ENCODE results near the gene INSYN2B. TPM values are rescaled to one million over a fixed set of nuclear protein-coding genes. Genes with fewer than 3 reads are reported as not detected.

The INSYN2B gene
- total RNA-seq, 1 experiment from 2014 or later = not detected

DNA sequence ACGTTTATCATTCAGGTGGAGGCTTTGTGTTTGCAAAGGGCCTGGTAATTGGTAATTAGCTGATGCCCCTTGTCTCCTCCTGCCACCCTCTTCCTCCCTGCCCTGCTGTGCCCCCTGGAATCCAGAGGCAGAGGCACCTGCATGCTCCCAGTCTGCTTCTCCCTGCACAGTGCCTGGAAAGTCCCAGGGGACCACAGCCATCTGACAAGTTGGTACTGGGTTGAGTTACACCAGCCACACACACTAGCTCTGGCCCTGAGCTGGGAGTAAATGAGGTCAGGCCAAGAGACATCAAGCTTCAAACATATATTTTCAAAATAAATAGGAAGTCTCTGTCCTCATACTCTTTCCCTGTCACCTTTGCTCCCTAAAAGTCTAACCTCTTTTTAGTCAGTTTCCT is 56.3 kb downstream of the INSYN2B start:
- no peaks in the 10 kb centered on the region for H3K27me3 Mint-ChIP-seq (ENCODE audit: low read depth)
- no peak overlapping the region for H3K27ac Mint-ChIP-seq
- no peaks in the 10 kb centered on the region for H3K36me3 Mint-ChIP-seq
- no peak for TF ChIP-seq ZBTB21 (CRISPR knock-in tag; IDR thresholded peaks at IDR 0.05; ENCODE audit: borderline replicate concordance)
- no peak for TF ChIP-seq TEAD4 (CRISPR knock-in tag; IDR thresholded peaks at IDR 0.05)
- TF ChIP-seq SMAD3 (CRISPR knock-in tag; IDR thresholded peaks at IDR 0.05; ENCODE audit: borderline replicate concordance) = no peak
- TF ChIP-seq MXD4 (CRISPR knock-in tag; IDR thresholded peaks at IDR 0.05; ENCODE audit: borderline replicate concordance) = no peak
- TF ChIP-seq GRHL2 (CRISPR knock-in tag; IDR thresholded peaks at IDR 0.05; ENCODE audit: insufficient replicate concordance, severe bottlenecking) = no peak
- TF ChIP-seq TCF7 (CRISPR knock-in tag; IDR thresholded peaks at IDR 0.05; ENCODE audit: low read depth) = no peak
- TF ChIP-seq EMX1 (CRISPR knock-in tag; IDR thresholded peaks at IDR 0.05) = no peak
- no peak for TF ChIP-seq ZNF317 (CRISPR knock-in tag; IDR thresholded peaks at IDR 0.05; ENCODE audit: borderline replicate concordance, low read depth)
- no peak for TF ChIP-seq NFATC4 (CRISPR knock-in tag; IDR thresholded peaks at IDR 0.05)
- TF ChIP-seq CREB1 (CRISPR knock-in tag; IDR thresholded peaks at IDR 0.05) = no peak
- no peak for TF ChIP-seq SOX15 (CRISPR knock-in tag; IDR thresholded peaks at IDR 0.05)
- no peak for TF ChIP-seq NFE2L1 (CRISPR knock-in tag; IDR thresholded peaks at IDR 0.05)
- TF ChIP-seq TP53 (CRISPR knock-in tag; IDR thresholded peaks at IDR 0.05) = no peak
- TF ChIP-seq, protein P1, sequence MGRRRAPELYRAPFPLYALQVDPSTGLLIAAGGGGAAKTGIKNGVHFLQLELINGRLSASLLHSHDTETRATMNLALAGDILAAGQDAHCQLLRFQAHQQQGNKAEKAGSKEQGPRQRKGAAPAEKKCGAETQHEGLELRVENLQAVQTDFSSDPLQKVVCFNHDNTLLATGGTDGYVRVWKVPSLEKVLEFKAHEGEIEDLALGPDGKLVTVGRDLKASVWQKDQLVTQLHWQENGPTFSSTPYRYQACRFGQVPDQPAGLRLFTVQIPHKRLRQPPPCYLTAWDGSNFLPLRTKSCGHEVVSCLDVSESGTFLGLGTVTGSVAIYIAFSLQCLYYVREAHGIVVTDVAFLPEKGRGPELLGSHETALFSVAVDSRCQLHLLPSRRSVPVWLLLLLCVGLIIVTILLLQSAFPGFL (CRISPR knock-in tag; IDR thresholded peaks at IDR 0.05; ENCODE audit: borderline replicate concordance) = no peak
- H3K4me3 Mint-ChIP-seq = no peak overlapping the region
- ChIA-PET CTCF (interaction anchor here (4.3 kb wide), 1 partner anchor 57 kb away, joined by 25 read pairs; the partner anchor contains the start of gene INSYN2B), POLR2A (no interaction called here)
- no peak for ATAC-seq
- peaks cover 6% of the 10 kb centered on the region; the same call in 1 of the 2 replicates for H3K4me1 Mint-ChIP-seq
- no peaks in the 10 kb centered on the region for H3K9me3 Mint-ChIP-seq
- no peak for DNase-seq (ENCODE audit: low spot score)

DNA sequence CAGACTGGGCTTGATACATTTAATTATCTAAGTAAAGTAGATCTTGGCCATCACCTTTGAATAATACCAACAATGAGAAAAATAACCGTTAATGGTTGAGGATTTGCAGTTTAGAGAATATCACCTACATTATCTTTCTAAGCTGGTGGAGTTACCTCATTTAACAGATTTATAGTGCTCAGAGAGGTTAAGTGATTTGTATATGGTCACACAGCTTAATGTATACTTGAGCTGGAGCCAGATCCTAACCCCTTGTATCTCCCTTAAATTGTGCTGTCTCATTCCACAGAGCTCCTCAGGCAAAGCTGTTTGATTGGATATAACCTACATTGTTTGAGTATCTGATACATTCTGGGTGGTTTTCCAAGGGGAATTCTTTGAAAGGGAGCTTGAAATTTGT is 57.8 kb downstream of the INSYN2B start:
- no peaks in the 10 kb centered on the region for H3K27me3 Mint-ChIP-seq (ENCODE audit: low read depth)
- no peak for DNase-seq (ENCODE audit: low spot score)
- CTCF ChIA-PET = interaction anchor here (4.3 kb wide), 1 partner anchor 58 kb away, joined by 25 read pairs; the partner anchor contains the start of gene INSYN2B
- no peak overlapping the region for H3K27ac Mint-ChIP-seq
- no peaks in the 10 kb centered on the region for H3K9me3 Mint-ChIP-seq
- TF ChIP-seq FOXK1 (CRISPR knock-in tag; IDR thresholded peaks at IDR 0.05) (no peak), NFATC4 (CRISPR knock-in tag; IDR thresholded peaks at IDR 0.05) (no peak)
- no peak overlapping the region for H3K4me3 Mint-ChIP-seq
- H3K36me3 Mint-ChIP-seq = no peaks in the 10 kb centered on the region
- H3K4me1 Mint-ChIP-seq = peaks cover 6% of the 10 kb centered on the region; the same call in 1 of the 2 replicates
- ATAC-seq = no peak
- POLR2A ChIA-PET = no interaction called here

DNA sequence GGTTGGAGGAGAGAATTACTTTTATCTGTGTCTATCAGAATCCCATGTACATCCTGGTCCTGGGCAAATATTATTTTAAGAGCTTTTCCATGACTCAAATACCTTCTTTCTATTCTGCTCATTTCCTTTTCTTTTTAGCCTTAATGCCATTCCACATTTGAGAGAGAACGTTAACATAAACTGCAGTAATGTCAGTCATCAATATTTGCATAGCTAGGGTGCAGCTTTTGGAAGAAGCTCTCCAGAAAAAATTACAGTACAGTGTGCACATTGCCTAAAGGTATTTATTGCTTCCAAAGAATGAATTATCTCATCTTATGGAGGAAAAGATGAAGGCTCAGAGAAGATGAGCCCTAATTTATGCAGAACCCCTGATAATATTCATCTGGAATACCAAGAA is 58.3 kb downstream of the INSYN2B start:
- H3K27me3 Mint-ChIP-seq (ENCODE audit: low read depth) = no peaks in the 10 kb centered on the region
- no peaks in the 10 kb centered on the region for H3K36me3 Mint-ChIP-seq
- peaks cover 6% of the 10 kb centered on the region; the same call in 1 of the 2 replicates for H3K4me1 Mint-ChIP-seq
- CTCF ChIA-PET = interaction anchor here (4.3 kb wide), 1 partner anchor 59 kb away, joined by 25 read pairs; the partner anchor contains the start of gene INSYN2B
- POLR2A ChIA-PET = no interaction called here
- H3K4me3 Mint-ChIP-seq = no peak overlapping the region
- no peak for DNase-seq (ENCODE audit: low spot score)
- no peak overlapping the region for H3K27ac Mint-ChIP-seq
- ATAC-seq = no peak
- H3K9me3 Mint-ChIP-seq = no peaks in the 10 kb centered on the region
- TF ChIP-seq, protein P2, sequence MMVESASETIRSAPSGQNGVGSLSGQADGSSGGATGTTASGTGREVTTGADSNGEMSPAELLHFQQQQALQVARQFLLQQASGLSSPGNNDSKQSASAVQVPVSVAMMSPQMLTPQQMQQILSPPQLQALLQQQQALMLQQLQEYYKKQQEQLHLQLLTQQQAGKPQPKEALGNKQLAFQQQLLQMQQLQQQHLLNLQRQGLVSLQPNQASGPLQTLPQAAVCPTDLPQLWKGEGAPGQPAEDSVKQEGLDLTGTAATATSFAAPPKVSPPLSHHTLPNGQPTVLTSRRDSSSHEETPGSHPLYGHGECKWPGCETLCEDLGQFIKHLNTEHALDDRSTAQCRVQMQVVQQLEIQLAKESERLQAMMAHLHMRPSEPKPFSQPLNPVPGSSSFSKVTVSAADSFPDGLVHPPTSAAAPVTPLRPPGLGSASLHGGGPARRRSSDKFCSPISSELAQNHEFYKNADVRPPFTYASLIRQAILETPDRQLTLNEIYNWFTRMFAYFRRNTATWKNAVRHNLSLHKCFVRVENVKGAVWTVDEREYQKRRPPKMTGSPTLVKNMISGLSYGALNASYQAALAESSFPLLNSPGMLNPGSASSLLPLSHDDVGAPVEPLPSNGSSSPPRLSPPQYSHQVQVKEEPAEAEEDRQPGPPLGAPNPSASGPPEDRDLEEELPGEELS (CRISPR knock-in tag; IDR thresholded peaks at IDR 0.05) = no peak
- TF ChIP-seq, protein P3, sequence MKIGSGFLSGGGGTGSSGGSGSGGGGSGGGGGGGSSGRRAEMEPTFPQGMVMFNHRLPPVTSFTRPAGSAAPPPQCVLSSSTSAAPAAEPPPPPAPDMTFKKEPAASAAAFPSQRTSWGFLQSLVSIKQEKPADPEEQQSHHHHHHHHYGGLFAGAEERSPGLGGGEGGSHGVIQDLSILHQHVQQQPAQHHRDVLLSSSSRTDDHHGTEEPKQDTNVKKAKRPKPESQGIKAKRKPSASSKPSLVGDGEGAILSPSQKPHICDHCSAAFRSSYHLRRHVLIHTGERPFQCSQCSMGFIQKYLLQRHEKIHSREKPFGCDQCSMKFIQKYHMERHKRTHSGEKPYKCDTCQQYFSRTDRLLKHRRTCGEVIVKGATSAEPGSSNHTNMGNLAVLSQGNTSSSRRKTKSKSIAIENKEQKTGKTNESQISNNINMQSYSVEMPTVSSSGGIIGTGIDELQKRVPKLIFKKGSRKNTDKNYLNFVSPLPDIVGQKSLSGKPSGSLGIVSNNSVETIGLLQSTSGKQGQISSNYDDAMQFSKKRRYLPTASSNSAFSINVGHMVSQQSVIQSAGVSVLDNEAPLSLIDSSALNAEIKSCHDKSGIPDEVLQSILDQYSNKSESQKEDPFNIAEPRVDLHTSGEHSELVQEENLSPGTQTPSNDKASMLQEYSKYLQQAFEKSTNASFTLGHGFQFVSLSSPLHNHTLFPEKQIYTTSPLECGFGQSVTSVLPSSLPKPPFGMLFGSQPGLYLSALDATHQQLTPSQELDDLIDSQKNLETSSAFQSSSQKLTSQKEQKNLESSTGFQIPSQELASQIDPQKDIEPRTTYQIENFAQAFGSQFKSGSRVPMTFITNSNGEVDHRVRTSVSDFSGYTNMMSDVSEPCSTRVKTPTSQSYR (CRISPR knock-in tag; IDR thresholded peaks at IDR 0.05) = no peak
- TF ChIP-seq TEAD1 (CRISPR knock-in tag; IDR thresholded peaks at IDR 0.05) = no peak
- no peak for TF ChIP-seq CREB1 (CRISPR knock-in tag; IDR thresholded peaks at IDR 0.05)
- TF ChIP-seq ETV6 (CRISPR knock-in tag; IDR thresholded peaks at IDR 0.05) = no peak
- TF ChIP-seq, protein P4, sequence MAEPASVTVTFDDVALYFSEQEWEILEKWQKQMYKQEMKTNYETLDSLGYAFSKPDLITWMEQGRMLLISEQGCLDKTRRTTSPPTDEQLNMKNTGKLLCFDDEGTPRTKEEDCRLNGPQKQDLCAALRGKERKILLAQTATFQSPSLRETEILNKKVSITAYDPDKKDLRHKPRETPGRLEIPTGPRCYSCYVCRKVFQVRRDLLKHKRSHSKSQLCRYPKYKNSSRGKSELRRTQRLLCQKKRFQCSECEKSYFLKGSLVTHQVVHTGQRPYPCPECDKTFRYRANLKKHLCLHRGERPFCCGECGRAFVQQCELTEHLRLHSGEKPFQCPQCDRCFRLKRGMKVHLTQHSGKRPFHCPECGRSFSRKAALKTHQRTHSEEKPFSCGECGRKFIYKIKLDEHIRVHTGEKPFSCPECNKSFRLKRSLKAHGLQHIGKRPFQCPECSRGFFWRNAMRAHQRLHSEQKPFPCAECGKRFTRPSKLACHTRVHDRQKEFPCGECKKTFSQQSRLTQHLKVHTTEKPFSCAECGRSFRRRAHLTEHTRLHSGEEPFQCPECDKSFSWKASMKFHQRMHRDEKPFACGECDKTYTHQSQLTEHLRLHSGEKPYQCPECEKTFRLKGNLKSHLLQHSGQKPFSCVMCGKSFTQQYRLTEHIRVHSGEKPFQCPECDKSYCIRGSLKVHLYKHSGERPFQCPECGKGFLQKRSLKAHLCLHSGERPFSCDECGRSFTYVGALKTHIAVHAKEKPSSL (CRISPR knock-in tag; conservative IDR thresholded peaks at IDR 0.05) = no peak
- TF ChIP-seq, protein P5, sequence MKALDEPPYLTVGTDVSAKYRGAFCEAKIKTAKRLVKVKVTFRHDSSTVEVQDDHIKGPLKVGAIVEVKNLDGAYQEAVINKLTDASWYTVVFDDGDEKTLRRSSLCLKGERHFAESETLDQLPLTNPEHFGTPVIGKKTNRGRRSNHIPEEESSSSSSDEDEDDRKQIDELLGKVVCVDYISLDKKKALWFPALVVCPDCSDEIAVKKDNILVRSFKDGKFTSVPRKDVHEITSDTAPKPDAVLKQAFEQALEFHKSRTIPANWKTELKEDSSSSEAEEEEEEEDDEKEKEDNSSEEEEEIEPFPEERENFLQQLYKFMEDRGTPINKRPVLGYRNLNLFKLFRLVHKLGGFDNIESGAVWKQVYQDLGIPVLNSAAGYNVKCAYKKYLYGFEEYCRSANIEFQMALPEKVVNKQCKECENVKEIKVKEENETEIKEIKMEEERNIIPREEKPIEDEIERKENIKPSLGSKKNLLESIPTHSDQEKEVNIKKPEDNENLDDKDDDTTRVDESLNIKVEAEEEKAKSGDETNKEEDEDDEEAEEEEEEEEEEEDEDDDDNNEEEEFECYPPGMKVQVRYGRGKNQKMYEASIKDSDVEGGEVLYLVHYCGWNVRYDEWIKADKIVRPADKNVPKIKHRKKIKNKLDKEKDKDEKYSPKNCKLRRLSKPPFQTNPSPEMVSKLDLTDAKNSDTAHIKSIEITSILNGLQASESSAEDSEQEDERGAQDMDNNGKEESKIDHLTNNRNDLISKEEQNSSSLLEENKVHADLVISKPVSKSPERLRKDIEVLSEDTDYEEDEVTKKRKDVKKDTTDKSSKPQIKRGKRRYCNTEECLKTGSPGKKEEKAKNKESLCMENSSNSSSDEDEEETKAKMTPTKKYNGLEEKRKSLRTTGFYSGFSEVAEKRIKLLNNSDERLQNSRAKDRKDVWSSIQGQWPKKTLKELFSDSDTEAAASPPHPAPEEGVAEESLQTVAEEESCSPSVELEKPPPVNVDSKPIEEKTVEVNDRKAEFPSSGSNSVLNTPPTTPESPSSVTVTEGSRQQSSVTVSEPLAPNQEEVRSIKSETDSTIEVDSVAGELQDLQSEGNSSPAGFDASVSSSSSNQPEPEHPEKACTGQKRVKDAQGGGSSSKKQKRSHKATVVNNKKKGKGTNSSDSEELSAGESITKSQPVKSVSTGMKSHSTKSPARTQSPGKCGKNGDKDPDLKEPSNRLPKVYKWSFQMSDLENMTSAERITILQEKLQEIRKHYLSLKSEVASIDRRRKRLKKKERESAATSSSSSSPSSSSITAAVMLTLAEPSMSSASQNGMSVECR (CRISPR knock-in tag; IDR thresholded peaks at IDR 0.05; ENCODE audit: borderline replicate concordance) = no peak

Measured in WTC11 (cell line).